Lung (tissue), 12 donors: Measurements from ENCODE around the gene PPM1J. TPM values are rescaled to one million over a fixed set of nuclear protein-coding genes. Genes with fewer than 3 reads are reported as not detected.

Experiments used
- ATAC-seq: fragments of 200-7000 bp; cut with Tn5 transposase; one replicate; pipeline ENCODE4 v1.9.1; 2020; ENCODE audit warnings: moderate number of reproducible peaks; ENCODE audit not compliant: insufficient read depth, low FRiP score
- DNase-seq, 3 donors: peaks; one replicate each; pipeline ENCODE4 v3.0.0-alpha.2; 2013 to 2017
- H3K27ac ChIP-seq, 2 donors: one replicate each; pipeline ENCODE4 v1.5.1; 2013; ENCODE audit warnings: mild to moderate bottlenecking in 2 of 2, moderate library complexity in 2 of 2, control low read depth in 1 of 2, inconsistent platforms in 1 of 2, low read depth in 1 of 2, low read length in 1 of 2
- H3K27me3 ChIP-seq, 3 donors: one replicate each; pipeline ENCODE4 v1.5.1; 2013; ENCODE audit warnings: low read length in 2 of 3; ENCODE audit not compliant: control insufficient read depth in 3 of 3, insufficient read depth in 3 of 3
- H3K36me3 ChIP-seq, 4 donors: one replicate each; pipeline ENCODE4 v1.5.1; 2013; ENCODE audit warnings: low read length in 4 of 4, mild to moderate bottlenecking in 1 of 4, moderate library complexity in 1 of 4; ENCODE audit not compliant: control insufficient read depth in 4 of 4, insufficient read depth in 4 of 4
- H3K4me1 ChIP-seq, 5 donors: one replicate each; pipeline ENCODE4 v1.5.1; 2013; ENCODE audit warnings: low read length in 5 of 5, mild to moderate bottlenecking in 2 of 5, moderate library complexity in 1 of 5; ENCODE audit not compliant: control insufficient read depth in 5 of 5, insufficient read depth in 5 of 5
- H3K4me3 ChIP-seq: one replicate; pipeline ENCODE4 v1.5.1; 2013; ENCODE audit warnings: mild to moderate bottlenecking, control low read depth, moderate library complexity
- H3K9ac ChIP-seq, 2 donors: one replicate each; pipeline ENCODE4 v1.5.1; 2013; ENCODE audit warnings: low read length in 2 of 2, control low read depth in 1 of 2; ENCODE audit not compliant: insufficient read depth in 1 of 2
- H3K9me3 ChIP-seq, 4 donors: one replicate each; pipeline ENCODE4 v1.5.1; 2013; ENCODE audit warnings: low read length in 3 of 4, mild to moderate bottlenecking in 1 of 4, moderate library complexity in 1 of 4; ENCODE audit not compliant: control insufficient read depth in 4 of 4, insufficient read depth in 3 of 4
- CTCF ChIP-seq: IDR thresholded peaks from 2 replicates; pipeline ENCODE4 v1.5.1; 2012; ENCODE audit warnings: mild to moderate bottlenecking; ENCODE audit errors: control extremely low read depth, extremely low read depth
- WGBS, 2 donors: extraction: QIAGEN DNeasy Blood & Tissue Kit; methylation state at CpG; one replicate each; pipeline ENCODE4 v1.1.7; 2013; 5-methylcytosine and 5-hydroxymethylcytosine counted together
- polyA plus RNA-seq, 2 donors: library from polyadenylated mRNA; stranded (reverse); fragments of 200-250 nt; gene quantifications; one replicate each; pipeline ENCODE4 v1.2.1, GENCODE V29; 2013
- total RNA-seq, 2 donors: library from RNA; depleted of rRNA in 1 of 2; stranded (reverse); fragments of >200 nt in 1 of 2; gene quantifications; one replicate each; pipeline ENCODE4 v1.2.1, GENCODE V29; 2014 to 2021
- donor health status: control.
- donor health status: control.
- donor health status: Bipolar disorder and iron deficiency.
- donor health status: healthy.
- donor health status: DM: yes; HTN: yes; CAD: no.

Gene PPM1J
- total and polyA plus RNA-seq, 4 donors: 0.45 to 0.92 (median 0.64) TPM; not detected in 1

DNA sequence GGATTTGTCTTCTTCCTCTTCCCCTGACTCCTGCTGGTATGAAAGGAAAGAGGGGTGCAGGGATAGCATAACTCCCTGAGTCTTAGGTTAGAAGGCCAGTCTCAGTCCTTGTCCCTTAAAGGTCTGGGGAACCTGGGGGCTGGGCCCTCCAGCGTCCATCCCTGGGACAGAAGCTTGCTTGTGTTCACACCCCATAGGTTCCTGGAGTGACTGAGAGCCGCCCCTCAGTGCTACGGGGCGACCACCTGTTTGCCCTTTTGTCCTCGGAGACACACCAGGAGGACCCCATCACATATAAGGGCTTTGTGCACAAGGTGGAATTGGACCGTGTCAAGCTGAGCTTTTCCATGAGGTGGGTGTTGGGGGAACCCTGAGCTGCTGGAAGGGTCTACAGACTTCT is 21.3 kb downstream of the PPM1J start:
- Histone ChIP-seq H3K9me3 (no peaks in the 10 kb centered on the region), H3K4me3 (no peak overlapping the region), H3K9ac (no peak overlapping the region), H3K4me1 (peaks cover 0 to 6% (median 0%) of the 10 kb centered on the region in 5 donors), H3K27me3 (no peaks in the 10 kb centered on the region), H3K36me3 (peaks cover 0 to 61% (median 49%) of the 10 kb centered on the region in 4 donors), H3K27ac (no peak overlapping the region)
- no peak for ATAC-seq
- WGBS, 2 donors: 95 to 97% methylated on average over 6 of the region's 6 CpGs
- TF ChIP-seq CTCF: no peak
- DNase-seq: no peak

- no peak overlapping the region for H3K27ac ChIP-seq
- peaks cover 0 to 4% (median 0%) of the 10 kb centered on the region in 5 donors for H3K4me1 ChIP-seq
- no peak for DNase-seq
- H3K9ac ChIP-seq: no peak overlapping the region
- no peaks in the 10 kb centered on the region for H3K27me3 ChIP-seq
- TF ChIP-seq CTCF: no peak
- no peak overlapping the region for H3K4me3 ChIP-seq
- 96 to 99% methylated on average over 5 of the region's 5 CpGs for WGBS, 2 donors
- H3K9me3 ChIP-seq: no peaks in the 10 kb centered on the region
- peaks cover 0 to 53% (median 46%) of the 10 kb centered on the region in 4 donors for H3K36me3 ChIP-seq
- no peak for ATAC-seq
These were observed 22.5 kb downstream of the PPM1J start for GRCh38 chr1:112692681-112693080.

DNA sequence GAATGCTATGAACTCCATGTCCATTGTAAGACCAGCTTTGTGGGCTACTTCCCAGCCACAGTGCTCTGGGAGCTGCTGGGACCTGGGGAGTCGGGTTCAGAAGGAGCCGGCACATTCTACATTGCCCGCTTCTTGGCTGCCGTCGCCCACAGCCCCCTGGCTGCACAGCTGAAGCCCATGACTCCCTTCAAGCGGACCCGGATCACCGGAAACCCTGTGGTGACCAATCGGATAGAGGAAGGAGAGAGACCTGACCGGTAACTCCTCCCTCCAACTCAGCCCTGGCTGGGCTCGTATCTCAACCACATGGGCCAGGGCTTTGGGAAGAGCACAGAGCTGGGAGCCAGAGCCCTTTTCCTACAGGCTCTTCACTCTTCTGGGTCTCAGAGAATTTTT is 25.3 kb downstream of the PPM1J start:
- H3K4me3 ChIP-seq: no peak overlapping the region
- H3K27me3 ChIP-seq: no peaks in the 10 kb centered on the region
- WGBS, 2 donors: 89 to 94% methylated on average over 11 of the region's 11 CpGs
- H3K9ac ChIP-seq: no peak overlapping the region
- TF ChIP-seq CTCF: no peak
- peaks cover 0 to 4% (median 0%) of the 10 kb centered on the region in 5 donors for H3K4me1 ChIP-seq
- no peak for ATAC-seq
- no peak for DNase-seq
- H3K9me3 ChIP-seq: no peaks in the 10 kb centered on the region
- H3K27ac ChIP-seq: no peak overlapping the region
- peaks cover 0 to 35% (median 26%) of the 10 kb centered on the region in 4 donors for H3K36me3 ChIP-seq

GRCh38 chr1:112689196-112689841 is 25.8 kb downstream of the PPM1J start:
- H3K36me3 ChIP-seq: peaks cover 0 to 30% (median 22%) of the 10 kb centered on the region in 4 donors

More at GRCh38 chr1:112689196-112689841, 25.8 kb downstream of the PPM1J start:
- H3K27ac ChIP-seq: no peak overlapping the region
- no peaks in the 10 kb centered on the region for H3K9me3 ChIP-seq
- no peaks in the 10 kb centered on the region for H3K27me3 ChIP-seq
- no peak overlapping the region for H3K9ac ChIP-seq
- H3K4me3 ChIP-seq: no peak overlapping the region
- H3K4me1 ChIP-seq: peaks cover 0 to 4% (median 0%) of the 10 kb centered on the region in 5 donors
- TF ChIP-seq CTCF: no peak
- ATAC-seq: no peak
- DNase-seq: no peak
- 94 to 97% methylated on average over 9 of the region's 9 CpGs for WGBS, 2 donors
